Heart left ventricle (tissue), 16 donors: ENCODE measurements around the gene RPS6KA2. TPM values are rescaled to one million over a fixed set of nuclear protein-coding genes. Genes with fewer than 3 reads are reported as not detected.

Experiments
- ATAC-seq, 4 donors: fragments of 200-7000 bp; cut with Tn5 transposase; one replicate each; pipeline ENCODE4 v1.9.1; 2020 to 2022; ENCODE audit warnings: moderate library complexity in 4 of 4, mild to moderate bottlenecking in 3 of 4, moderate number of reproducible peaks in 1 of 4
- DNase-seq, 5 donors: peaks; one replicate each; pipeline ENCODE4 v3.0.0-alpha.2; 2020
- H3K27ac ChIP-seq, 12 donors: fragments of 200-600 bp; sonication (generic) in 4 of 12; one replicate each; pipeline versions ENCODE4 v1.5.0 to v1.8.0; 2016 to 2022; ENCODE audit warnings: mild to moderate bottlenecking in 2 of 12
- H3K27me3 ChIP-seq, 9 donors: fragments of 200-600 bp; sonication (generic) in 2 of 9; one replicate each; pipeline versions ENCODE4 v1.5.1 to v1.8.0; 2016 to 2022; ENCODE audit warnings: mild to moderate bottlenecking in 3 of 9
- H3K36me3 ChIP-seq, 9 donors: fragments of 200-600 bp; sonication (generic) in 2 of 9; one replicate each; pipeline versions ENCODE4 v1.5.0 to v1.8.0; 2018 to 2022; ENCODE audit warnings: mild to moderate bottlenecking in 2 of 9
- H3K4me1 ChIP-seq, 12 donors: fragments of 200-600 bp; sonication (generic) in 4 of 12; one replicate each; pipeline versions ENCODE4 v1.5.0 to v1.8.0; 2016 to 2022; ENCODE audit warnings: mild to moderate bottlenecking in 3 of 12
- H3K4me3 ChIP-seq, 12 donors: fragments of 200-600 bp; sonication (generic) in 4 of 12; one replicate each; pipeline versions ENCODE4 v1.5.0 to v1.8.0; 2017 to 2022; ENCODE audit warnings: mild to moderate bottlenecking in 9 of 12, moderate library complexity in 4 of 12
- H3K9me3 ChIP-seq, 12 donors: fragments of 200-600 bp; sonication (generic) in 4 of 12; one replicate each; pipeline versions ENCODE4 v1.5.0 to v1.8.0; 2016 to 2022; ENCODE audit warnings: mild to moderate bottlenecking in 1 of 12
- POLR2A ChIP-seq, 2 donors: fragments of 450-650 bp; IDR thresholded peaks; one replicate each; pipeline ENCODE4 v1.6.1; 2017; ENCODE audit warnings: antibody characterized with exemption in 2 of 2, mild to moderate bottlenecking in 2 of 2, moderate library complexity in 2 of 2
- WGBS, 4 donors: extraction: QIAGEN DNeasy Blood & Tissue Kit in 2 of 4; methylation state at CpG; one replicate each; pipeline versions ENCODE4 v1.1.5 to v1.1.7; 2013 to 2018; 5-methylcytosine and 5-hydroxymethylcytosine counted together
- intact Hi-C, 10 donors: fragments of 100-400 bp; cut with DNase I; formaldehyde crosslinking; loops; one replicate each; pipeline versions ENCODE4 v1.11.1 to v1.14.2; 2022
- polyA plus RNA-seq, 2 donors: library from polyadenylated mRNA; stranded (reverse); fragments of 200-250 nt; gene quantifications; one replicate each; pipeline ENCODE4 v1.2.3, GENCODE V29; 2013
- total RNA-seq, 9 donors: library from RNA; depleted of rRNA in 2 of 9; stranded (reverse); fragments of >200 nt in 2 of 9; fragmentation: NEBNext Ultra II Directional in 3 of 9; extraction: Animal tissue kit (Norgen Biotek cat#: 25700) in 3 of 9; gene quantifications; one replicate each; pipeline versions ENCODE4 v1.1.0 to v1.2.4, GENCODE V29; 2016 to 2023
- TF ChIP-seq, protein P1 (sequence below), 12 donors: fragments of 200-600 bp; sonication (generic) in 4 of 12; IDR thresholded peaks; one replicate each; pipeline versions ENCODE4 v1.5.0 to v1.8.0; 2018 to 2022; ENCODE audit warnings: antibody characterized with exemption in 12 of 12, mild to moderate bottlenecking in 5 of 12
- donor health status: ischemic (EF 13 %, LVEDD 7.1; RV severe dilation, severe dysfunction).
- donor health status: healthy with polysubstance abuse.
- donor health status: DM: no; HTN: yes; CAD: no.
- donor health status: DM: no; HTN: no; CAD: no.
- donor health status: ischemic (EF 25% LVEDD 6.9; RV normal size, moderate dysfunction).
- donor health status: ischemic (EF 25% LVEDD 5.7; RV mildly dilated, moderate dysfunction).
- donor health status: healthy.
- donor health status: DM: yes; HTN: yes; CAD: no.
- donor health status: ischemic (EF 35%, LVEDD 5.7; RV mildly dilated, moderate dysfunction).
- donor health status: nonischemic (EF 11% LVEDD 7.7; RV severe dilation, severe dysfunction).
- donor health status: DM: yes; HTN: yes; CAD: no.
- donor health status: PGD.
- donor health status: ischemic (EF 29% LVEDD 5.4; RV normal size, mild dysfunction).
- donor health status: nonischemic (EF 23%, LVEDD 6.1; RV moderate dilation, normal function).

Gene RPS6KA2
- total and polyA plus RNA-seq, 11 donors: 23.0 to 171 (median 91.6) TPM

DNA sequence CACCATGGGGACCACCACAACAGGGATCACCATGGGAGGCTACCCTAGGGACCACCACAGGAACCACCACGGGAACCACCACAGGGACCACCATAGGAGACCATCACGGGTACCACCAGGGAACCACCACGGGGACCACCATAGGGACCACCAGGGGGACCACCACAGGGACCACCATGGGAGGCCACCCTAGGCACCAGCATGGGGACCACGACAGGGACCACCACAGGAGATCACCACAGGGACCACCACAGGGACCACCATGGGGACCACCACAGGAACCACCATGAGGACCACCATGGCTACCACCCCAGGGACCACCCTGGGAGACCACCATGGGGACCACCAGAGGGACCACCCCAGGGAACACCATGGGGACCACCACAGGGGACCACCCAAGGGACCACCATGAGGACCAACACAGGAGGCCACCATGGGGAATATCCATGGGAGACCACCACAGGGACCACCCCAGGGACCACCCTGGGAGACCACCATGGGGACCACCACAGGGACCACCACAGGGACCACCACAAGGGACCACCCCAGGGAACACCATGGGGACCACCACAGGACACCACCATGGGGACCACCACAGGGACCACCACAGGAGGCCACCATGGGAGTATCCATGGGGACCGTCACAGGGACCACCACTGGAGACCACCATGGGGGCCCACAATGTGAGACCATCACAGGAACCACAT lies 176.7 kb downstream of the RPS6KA2 start:
- Histone ChIP-seq H3K36me3 (peaks cover 0 to 51% (median 37%) of the 10 kb centered on the region in 9 donors), H3K9me3 (no peaks in the 10 kb centered on the region), H3K4me3 (no peak overlapping the region), H3K4me1 (no peaks in the 10 kb centered on the region), H3K27ac (no peak overlapping the region), H3K27me3 (no peaks in the 10 kb centered on the region)
- TF ChIP-seq, protein P1, sequence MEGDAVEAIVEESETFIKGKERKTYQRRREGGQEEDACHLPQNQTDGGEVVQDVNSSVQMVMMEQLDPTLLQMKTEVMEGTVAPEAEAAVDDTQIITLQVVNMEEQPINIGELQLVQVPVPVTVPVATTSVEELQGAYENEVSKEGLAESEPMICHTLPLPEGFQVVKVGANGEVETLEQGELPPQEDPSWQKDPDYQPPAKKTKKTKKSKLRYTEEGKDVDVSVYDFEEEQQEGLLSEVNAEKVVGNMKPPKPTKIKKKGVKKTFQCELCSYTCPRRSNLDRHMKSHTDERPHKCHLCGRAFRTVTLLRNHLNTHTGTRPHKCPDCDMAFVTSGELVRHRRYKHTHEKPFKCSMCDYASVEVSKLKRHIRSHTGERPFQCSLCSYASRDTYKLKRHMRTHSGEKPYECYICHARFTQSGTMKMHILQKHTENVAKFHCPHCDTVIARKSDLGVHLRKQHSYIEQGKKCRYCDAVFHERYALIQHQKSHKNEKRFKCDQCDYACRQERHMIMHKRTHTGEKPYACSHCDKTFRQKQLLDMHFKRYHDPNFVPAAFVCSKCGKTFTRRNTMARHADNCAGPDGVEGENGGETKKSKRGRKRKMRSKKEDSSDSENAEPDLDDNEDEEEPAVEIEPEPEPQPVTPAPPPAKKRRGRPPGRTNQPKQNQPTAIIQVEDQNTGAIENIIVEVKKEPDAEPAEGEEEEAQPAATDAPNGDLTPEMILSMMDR (IDR thresholded peaks at IDR 0.05): no peak
- no peak for TF ChIP-seq POLR2A (IDR thresholded peaks at IDR 0.05)
- ATAC-seq: peak in 1 of 4 donors; percentile 41
- 69 to 80% (median 78%) methylated on average over 2 to 5 of the region's 5 CpGs for WGBS, 4 donors
- intact Hi-C loops: no loop called here
- no peak for DNase-seq

DNA sequence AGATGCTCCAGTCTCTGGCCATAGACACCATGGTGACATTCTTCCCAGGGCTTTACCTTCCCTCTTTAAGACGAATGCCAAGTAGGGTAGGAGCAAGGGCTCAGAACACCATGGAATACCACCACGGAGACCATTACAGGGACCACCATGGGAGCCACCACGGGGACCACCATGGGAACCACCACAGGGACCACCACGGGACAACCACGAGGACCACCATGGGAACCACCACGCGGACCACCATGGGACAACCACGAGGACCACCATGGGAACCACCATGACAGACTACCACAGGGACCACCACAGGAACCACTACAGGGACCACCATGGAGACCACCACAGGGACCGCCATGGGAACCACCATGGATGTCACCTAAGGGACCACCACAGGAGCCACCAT lies 177.4 kb downstream of the RPS6KA2 start:
- Histone ChIP-seq H3K27me3 (no peaks in the 10 kb centered on the region), H3K4me3 (no peak overlapping the region), H3K4me1 (no peaks in the 10 kb centered on the region), H3K9me3 (no peaks in the 10 kb centered on the region), H3K27ac (no peak overlapping the region), H3K36me3 (peaks cover 0 to 56% (median 44%) of the 10 kb centered on the region in 9 donors)
- WGBS, 4 donors: 81 to 89% (median 84%) methylated on average over 9 of the region's 9 CpGs
- DNase-seq: no peak
- TF ChIP-seq POLR2A (IDR thresholded peaks at IDR 0.05): no peak
- TF ChIP-seq, protein P1 (IDR thresholded peaks at IDR 0.05): no peak
- intact Hi-C loops: no loop called here
- ATAC-seq: no peak

DNA sequence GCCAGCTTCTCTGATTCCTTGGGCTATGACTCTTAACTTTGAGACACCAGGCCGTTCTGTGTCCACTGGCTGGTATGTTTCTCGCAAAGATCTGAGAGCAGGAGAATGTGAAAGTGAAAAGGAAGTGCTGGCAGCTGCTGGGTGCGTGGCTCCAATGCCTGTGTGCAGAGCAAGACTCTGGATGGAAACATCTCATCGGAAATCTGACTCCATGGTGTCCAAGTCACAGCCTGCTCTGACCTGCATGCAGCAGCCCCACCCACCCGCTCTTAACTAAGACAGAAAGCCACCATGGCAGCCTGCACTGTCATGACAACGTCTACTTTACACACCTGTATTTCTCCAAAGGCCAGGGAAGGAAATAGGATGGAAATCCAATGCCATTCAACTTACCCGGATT lies 178.0 kb downstream of the RPS6KA2 start:
- no peak for ATAC-seq
- DNase-seq: no peak
- TF ChIP-seq POLR2A (IDR thresholded peaks at IDR 0.05): no peak
- TF ChIP-seq, protein P1 (IDR thresholded peaks at IDR 0.05): no peak
- no peak overlapping the region for H3K4me3 ChIP-seq
- WGBS, 4 donors: 86 to 95% (median 93%) methylated on average over 7 of the region's 7 CpGs
- intact Hi-C loops: no loop called here
- no peaks in the 10 kb centered on the region for H3K27me3 ChIP-seq
- no peaks in the 10 kb centered on the region for H3K4me1 ChIP-seq
- no peaks in the 10 kb centered on the region for H3K9me3 ChIP-seq
- no peak overlapping the region for H3K27ac ChIP-seq
- peaks cover 0 to 59% (median 47%) of the 10 kb centered on the region in 9 donors for H3K36me3 ChIP-seq

DNA sequence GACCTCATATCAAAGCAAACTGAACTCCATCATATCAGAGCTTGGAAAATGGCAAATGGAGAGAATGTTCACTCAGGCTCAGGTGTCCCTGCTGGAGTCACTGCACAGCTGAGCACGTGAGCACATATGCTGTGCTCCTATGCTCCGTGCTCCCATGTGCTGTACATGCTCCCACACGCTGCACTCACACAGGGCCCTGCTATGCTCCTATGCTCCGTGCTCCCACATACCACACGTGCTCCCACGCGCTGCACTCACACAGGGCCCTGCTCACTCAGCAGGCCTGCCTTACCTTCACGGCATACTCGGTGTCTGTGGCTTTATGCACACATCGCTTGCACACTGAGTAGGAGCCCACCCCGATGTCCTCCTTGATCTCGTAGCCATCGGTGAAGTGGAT lies 178.6 kb downstream of the RPS6KA2 start:
- ATAC-seq (peak in 1 of 4 donors; percentile 37), DNase-seq (no peak)
- no peaks in the 10 kb centered on the region for H3K27me3 ChIP-seq
- H3K4me1 ChIP-seq: no peaks in the 10 kb centered on the region
- no peak overlapping the region for H3K27ac ChIP-seq
- whole genome bisulfite sequencing, 4 donors: 89 to 91% (median 90%) methylated on average over 13 of the region's 13 CpGs
- TF ChIP-seq, protein P1 (IDR thresholded peaks at IDR 0.05): no peak
- no peak for TF ChIP-seq POLR2A (IDR thresholded peaks at IDR 0.05)
- intact Hi-C loops: no loop called here
- no peaks in the 10 kb centered on the region for H3K9me3 ChIP-seq
- no peak overlapping the region for H3K4me3 ChIP-seq
- peaks cover 0 to 62% (median 47%) of the 10 kb centered on the region in 9 donors for H3K36me3 ChIP-seq
